ENCODE data around the gene SH3BP4.

GRCh38 chr2:234913208-234913626, 38.6 kb upstream of the SH3BP4 start:
- no peak for TF ChIP-seq POLR2A (IDR thresholded peaks at IDR 0.05)
- no peak for TF ChIP-seq CTCF (IDR thresholded peaks at IDR 0.05)

Data from esophagus squamous epithelium (tissue), 4 donors.